ENCODE measurements around the gene NABP1. TPM values are rescaled to one million over a fixed set of nuclear protein-coding genes. Genes with fewer than 3 reads are reported as not detected.

Gene NABP1
- total RNA-seq, 1 donor from 2014 or later, result 13.0 TPM

DNA sequence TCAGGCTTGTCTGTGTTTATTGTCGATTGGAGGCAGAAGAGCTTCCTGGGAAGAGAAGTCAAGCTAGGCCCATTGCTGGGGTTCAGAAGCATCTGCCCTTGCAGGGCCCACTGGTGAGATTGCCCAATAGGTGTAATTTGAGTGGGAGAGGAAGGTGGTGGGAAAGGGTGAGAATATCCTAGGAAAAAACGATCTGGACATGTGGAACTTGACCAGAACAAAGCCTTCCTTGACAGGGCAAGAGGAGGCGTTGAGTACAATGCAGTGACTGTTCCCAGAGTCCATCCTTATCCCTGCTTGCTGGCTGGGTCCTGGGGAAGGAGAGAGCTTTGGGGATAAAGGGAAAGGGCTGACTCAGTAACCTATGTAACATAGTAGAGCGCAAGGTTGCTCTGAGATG is 27.1 kb downstream of the NABP1 start:
- H3K36me3 Mint-ChIP-seq (ENCODE audit: unreplicated experiment), result no peaks in the 10 kb centered on the region
- no peak for DNase-seq
- H3K4me3 Mint-ChIP-seq (ENCODE audit: unreplicated experiment), result no peak overlapping the region
- H3K4me1 Mint-ChIP-seq (ENCODE audit: low read depth, unreplicated experiment), result peaks cover 21% of the 10 kb centered on the region
- no peak for TF ChIP-seq CTCF (IDR thresholded peaks at IDR 0.05; ENCODE audit: partially characterized antibody, unreplicated experiment)
- H3K9me3 Mint-ChIP-seq (ENCODE audit: unreplicated experiment), result peaks cover 3% of the 10 kb centered on the region
- H3K27ac Mint-ChIP-seq (ENCODE audit: unreplicated experiment), result no peak overlapping the region
- peaks cover 4% of the 10 kb centered on the region for H3K27me3 Mint-ChIP-seq (ENCODE audit: unreplicated experiment)

DNA sequence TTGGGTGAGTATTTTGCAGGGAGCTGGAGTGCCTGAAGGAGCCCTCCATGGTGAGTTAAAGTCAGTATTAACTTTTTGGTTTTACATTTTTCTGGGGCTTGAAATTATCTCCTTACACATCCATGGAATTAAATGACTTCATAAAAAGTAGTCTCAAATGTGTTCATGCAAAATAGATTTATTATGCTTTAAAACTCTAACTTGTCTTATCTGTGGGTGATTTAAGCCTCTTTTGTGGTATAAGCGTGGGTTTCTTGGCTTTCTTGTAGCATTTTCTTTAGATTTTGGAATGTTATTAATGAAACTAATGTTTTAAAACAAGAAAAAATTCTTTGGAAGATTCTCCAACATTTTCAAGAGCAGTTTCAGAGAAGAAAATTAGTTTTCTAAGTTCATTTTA is 27.8 kb downstream of the NABP1 start:
- H3K9me3 Mint-ChIP-seq (ENCODE audit: unreplicated experiment), result peaks cover 3% of the 10 kb centered on the region
- H3K27me3 Mint-ChIP-seq (ENCODE audit: unreplicated experiment), result peaks cover 4% of the 10 kb centered on the region
- H3K27ac Mint-ChIP-seq (ENCODE audit: unreplicated experiment), result no peak overlapping the region

DNA sequence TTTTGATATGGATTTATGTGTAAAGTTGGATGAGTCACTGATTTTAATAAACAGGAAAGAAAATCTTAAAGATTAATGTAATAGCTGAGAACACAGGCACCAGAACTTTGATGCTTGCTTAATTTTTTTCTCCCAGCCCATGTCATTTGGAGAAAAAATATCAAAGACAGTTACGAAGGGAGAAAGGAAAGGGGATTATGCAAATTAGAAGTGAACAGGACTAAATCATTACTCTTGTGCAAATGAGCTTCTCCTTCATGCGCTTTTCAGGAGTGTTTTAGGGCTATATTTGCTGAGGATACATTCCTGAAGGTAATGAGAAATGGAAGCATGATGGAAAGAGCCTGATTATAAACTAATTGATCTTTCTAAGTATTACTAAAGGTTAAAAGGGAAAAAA is 28.9 kb downstream of the NABP1 start:
- H3K4me3 Mint-ChIP-seq (ENCODE audit: unreplicated experiment), result no peak overlapping the region

More for the DNA sequence above, 27.8 kb downstream of the NABP1 start:
- TF ChIP-seq CTCF (IDR thresholded peaks at IDR 0.05; ENCODE audit: partially characterized antibody, unreplicated experiment), result no peak
- H3K4me1 Mint-ChIP-seq (ENCODE audit: low read depth, unreplicated experiment), result peaks cover 19% of the 10 kb centered on the region
- H3K36me3 Mint-ChIP-seq (ENCODE audit: unreplicated experiment), result no peaks in the 10 kb centered on the region
- no peak overlapping the region for H3K4me3 Mint-ChIP-seq (ENCODE audit: unreplicated experiment)
- DNase-seq, result no peak

DNA sequence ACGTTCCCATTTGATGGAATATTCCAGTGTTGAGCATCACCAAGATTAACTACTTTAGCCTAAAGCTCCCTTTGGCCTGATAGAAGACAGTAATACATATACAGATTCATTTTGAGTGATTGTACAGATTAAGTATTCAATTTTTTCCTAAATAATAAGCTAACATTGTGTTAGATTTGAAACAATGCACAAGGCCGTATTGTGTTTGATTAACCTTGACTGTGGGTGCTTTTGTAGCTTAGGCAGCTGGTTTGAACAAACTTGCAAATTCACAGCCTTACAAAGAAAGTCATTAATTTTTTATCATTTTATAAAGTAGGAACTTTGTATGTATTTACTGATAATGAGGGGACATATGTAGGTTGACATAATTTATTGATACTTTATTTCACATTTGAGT is 29.6 kb downstream of the NABP1 start:
- H3K4me3 Mint-ChIP-seq (ENCODE audit: unreplicated experiment), result no peak overlapping the region
- no peaks in the 10 kb centered on the region for H3K36me3 Mint-ChIP-seq (ENCODE audit: unreplicated experiment)
- TF ChIP-seq CTCF (IDR thresholded peaks at IDR 0.05; ENCODE audit: partially characterized antibody, unreplicated experiment), result no peak
- peaks cover 4% of the 10 kb centered on the region for H3K27me3 Mint-ChIP-seq (ENCODE audit: unreplicated experiment)
- H3K27ac Mint-ChIP-seq (ENCODE audit: unreplicated experiment), result no peak overlapping the region
- no peaks in the 10 kb centered on the region for H3K9me3 Mint-ChIP-seq (ENCODE audit: unreplicated experiment)
- peaks cover 15% of the 10 kb centered on the region for H3K4me1 Mint-ChIP-seq (ENCODE audit: low read depth, unreplicated experiment)
- no peak for DNase-seq

More for the DNA sequence above, 28.9 kb downstream of the NABP1 start:
- peaks cover 15% of the 10 kb centered on the region for H3K4me1 Mint-ChIP-seq (ENCODE audit: low read depth, unreplicated experiment)
- no peaks in the 10 kb centered on the region for H3K36me3 Mint-ChIP-seq (ENCODE audit: unreplicated experiment)
- H3K9me3 Mint-ChIP-seq (ENCODE audit: unreplicated experiment), result peaks cover under 1% of the 10 kb centered on the region
- H3K27me3 Mint-ChIP-seq (ENCODE audit: unreplicated experiment), result peaks cover 4% of the 10 kb centered on the region
- H3K27ac Mint-ChIP-seq (ENCODE audit: unreplicated experiment), result peak overlapping the region; percentile 45
- no peak for DNase-seq
- no peak for TF ChIP-seq CTCF (IDR thresholded peaks at IDR 0.05; ENCODE audit: partially characterized antibody, unreplicated experiment)

DNA sequence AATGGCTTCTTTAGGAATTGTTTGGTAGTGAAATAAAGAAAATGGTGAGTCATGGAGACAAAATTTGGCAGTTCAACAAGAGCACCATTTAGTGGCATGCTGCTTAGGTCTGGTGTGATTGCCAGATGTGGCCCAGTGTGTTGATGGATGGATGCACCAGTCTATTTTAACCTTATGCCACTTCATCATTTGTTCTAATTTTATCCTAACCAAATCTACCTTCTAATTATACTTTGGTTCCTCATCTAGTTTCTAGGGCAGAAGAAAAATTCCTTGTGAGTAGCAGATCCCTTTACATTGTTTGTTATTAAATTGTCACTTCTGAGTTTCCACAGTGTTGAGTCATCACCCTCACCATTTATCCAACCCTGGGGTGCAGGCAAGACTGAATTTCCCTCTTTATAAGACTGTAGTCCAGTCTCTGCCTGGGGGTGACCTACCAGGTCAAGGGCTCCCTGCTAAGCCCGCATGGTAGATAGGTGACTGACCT is 32.5 kb downstream of the NABP1 start:
- no peaks in the 10 kb centered on the region for H3K9me3 Mint-ChIP-seq (ENCODE audit: unreplicated experiment)
- no peaks in the 10 kb centered on the region for H3K36me3 Mint-ChIP-seq (ENCODE audit: unreplicated experiment)
- no peak for DNase-seq
- no peak overlapping the region for H3K4me3 Mint-ChIP-seq (ENCODE audit: unreplicated experiment)
- no peaks in the 10 kb centered on the region for H3K27me3 Mint-ChIP-seq (ENCODE audit: unreplicated experiment)
- no peak overlapping the region for H3K27ac Mint-ChIP-seq (ENCODE audit: unreplicated experiment)
- peaks cover 23% of the 10 kb centered on the region for H3K4me1 Mint-ChIP-seq (ENCODE audit: low read depth, unreplicated experiment)
- no peak for TF ChIP-seq CTCF (IDR thresholded peaks at IDR 0.05; ENCODE audit: partially characterized antibody, unreplicated experiment)
